Adrenal gland (tissue), 5 donors: ENCODE data around the gene ADAM29.

ENCODE experiments used
- POLR2A ChIP-seq, 2 donors: fragments of 450-650 bp; IDR thresholded peaks; one replicate each; pipeline ENCODE4 v1.6.1; 2017; ENCODE audit warnings: antibody characterized with exemption in 2 of 2, mild to moderate bottlenecking in 2 of 2, moderate library complexity in 1 of 2
- TF ChIP-seq, protein P1 (sequence below), 6 experiments: fragments of 450-650 bp in 4 of 6; fragments of 200-600 bp in 2 of 6; sonication (generic) in 1 of 6; IDR thresholded peaks; 1 replicate in 5 of 6; 2 replicates in 1 of 6; pipeline versions ENCODE4 v1.5.1 to v1.8.0; 2016 to 2021; ENCODE audit warnings: antibody characterized with exemption in 6 of 6, mild to moderate bottlenecking in 2 of 6, moderate library complexity in 1 of 6
- donor health status: DM: no; HTN: no; CAD: no.

GRCh38 chr4:174912919-174913543 lies 5.1 kb upstream of the ADAM29 start:
- TF ChIP-seq, protein P1, sequence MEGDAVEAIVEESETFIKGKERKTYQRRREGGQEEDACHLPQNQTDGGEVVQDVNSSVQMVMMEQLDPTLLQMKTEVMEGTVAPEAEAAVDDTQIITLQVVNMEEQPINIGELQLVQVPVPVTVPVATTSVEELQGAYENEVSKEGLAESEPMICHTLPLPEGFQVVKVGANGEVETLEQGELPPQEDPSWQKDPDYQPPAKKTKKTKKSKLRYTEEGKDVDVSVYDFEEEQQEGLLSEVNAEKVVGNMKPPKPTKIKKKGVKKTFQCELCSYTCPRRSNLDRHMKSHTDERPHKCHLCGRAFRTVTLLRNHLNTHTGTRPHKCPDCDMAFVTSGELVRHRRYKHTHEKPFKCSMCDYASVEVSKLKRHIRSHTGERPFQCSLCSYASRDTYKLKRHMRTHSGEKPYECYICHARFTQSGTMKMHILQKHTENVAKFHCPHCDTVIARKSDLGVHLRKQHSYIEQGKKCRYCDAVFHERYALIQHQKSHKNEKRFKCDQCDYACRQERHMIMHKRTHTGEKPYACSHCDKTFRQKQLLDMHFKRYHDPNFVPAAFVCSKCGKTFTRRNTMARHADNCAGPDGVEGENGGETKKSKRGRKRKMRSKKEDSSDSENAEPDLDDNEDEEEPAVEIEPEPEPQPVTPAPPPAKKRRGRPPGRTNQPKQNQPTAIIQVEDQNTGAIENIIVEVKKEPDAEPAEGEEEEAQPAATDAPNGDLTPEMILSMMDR (IDR thresholded peaks at IDR 0.05): no peak
- no peak for TF ChIP-seq POLR2A (IDR thresholded peaks at IDR 0.05)
